ENCODE measurements around the gene ADO. TPM values are rescaled to one million over a fixed set of nuclear protein-coding genes. Genes with fewer than 3 reads are reported as not detected.

ADO gene
- total and polyA plus RNA-seq, 9 of the 15 experiments (the other 6 are each of a cell fraction or from before 2014, with no cell fraction given) = 3.0 to 20.0 (median 16.1) TPM

- TF ChIP-seq, protein P1, sequence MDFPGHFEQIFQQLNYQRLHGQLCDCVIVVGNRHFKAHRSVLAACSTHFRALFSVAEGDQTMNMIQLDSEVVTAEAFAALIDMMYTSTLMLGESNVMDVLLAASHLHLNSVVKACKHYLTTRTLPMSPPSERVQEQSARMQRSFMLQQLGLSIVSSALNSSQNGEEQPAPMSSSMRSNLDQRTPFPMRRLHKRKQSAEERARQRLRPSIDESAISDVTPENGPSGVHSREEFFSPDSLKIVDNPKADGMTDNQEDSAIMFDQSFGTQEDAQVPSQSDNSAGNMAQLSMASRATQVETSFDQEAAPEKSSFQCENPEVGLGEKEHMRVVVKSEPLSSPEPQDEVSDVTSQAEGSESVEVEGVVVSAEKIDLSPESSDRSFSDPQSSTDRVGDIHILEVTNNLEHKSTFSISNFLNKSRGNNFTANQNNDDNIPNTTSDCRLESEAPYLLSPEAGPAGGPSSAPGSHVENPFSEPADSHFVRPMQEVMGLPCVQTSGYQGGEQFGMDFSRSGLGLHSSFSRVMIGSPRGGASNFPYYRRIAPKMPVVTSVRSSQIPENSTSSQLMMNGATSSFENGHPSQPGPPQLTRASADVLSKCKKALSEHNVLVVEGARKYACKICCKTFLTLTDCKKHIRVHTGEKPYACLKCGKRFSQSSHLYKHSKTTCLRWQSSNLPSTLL (IDR thresholded peaks at IDR 0.05) = no peak
- TF ChIP-seq, protein P2, sequence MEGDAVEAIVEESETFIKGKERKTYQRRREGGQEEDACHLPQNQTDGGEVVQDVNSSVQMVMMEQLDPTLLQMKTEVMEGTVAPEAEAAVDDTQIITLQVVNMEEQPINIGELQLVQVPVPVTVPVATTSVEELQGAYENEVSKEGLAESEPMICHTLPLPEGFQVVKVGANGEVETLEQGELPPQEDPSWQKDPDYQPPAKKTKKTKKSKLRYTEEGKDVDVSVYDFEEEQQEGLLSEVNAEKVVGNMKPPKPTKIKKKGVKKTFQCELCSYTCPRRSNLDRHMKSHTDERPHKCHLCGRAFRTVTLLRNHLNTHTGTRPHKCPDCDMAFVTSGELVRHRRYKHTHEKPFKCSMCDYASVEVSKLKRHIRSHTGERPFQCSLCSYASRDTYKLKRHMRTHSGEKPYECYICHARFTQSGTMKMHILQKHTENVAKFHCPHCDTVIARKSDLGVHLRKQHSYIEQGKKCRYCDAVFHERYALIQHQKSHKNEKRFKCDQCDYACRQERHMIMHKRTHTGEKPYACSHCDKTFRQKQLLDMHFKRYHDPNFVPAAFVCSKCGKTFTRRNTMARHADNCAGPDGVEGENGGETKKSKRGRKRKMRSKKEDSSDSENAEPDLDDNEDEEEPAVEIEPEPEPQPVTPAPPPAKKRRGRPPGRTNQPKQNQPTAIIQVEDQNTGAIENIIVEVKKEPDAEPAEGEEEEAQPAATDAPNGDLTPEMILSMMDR (IDR thresholded peaks at IDR 0.05 in 2 of 3, conservative IDR thresholded peaks at IDR 0.05 in 1 of 3; ENCODE audit: insufficient read depth in 2 of 3, low read depth in 1 of 3, low read length in 3 of 3) = no peak
- TF ChIP-seq, protein P3, sequence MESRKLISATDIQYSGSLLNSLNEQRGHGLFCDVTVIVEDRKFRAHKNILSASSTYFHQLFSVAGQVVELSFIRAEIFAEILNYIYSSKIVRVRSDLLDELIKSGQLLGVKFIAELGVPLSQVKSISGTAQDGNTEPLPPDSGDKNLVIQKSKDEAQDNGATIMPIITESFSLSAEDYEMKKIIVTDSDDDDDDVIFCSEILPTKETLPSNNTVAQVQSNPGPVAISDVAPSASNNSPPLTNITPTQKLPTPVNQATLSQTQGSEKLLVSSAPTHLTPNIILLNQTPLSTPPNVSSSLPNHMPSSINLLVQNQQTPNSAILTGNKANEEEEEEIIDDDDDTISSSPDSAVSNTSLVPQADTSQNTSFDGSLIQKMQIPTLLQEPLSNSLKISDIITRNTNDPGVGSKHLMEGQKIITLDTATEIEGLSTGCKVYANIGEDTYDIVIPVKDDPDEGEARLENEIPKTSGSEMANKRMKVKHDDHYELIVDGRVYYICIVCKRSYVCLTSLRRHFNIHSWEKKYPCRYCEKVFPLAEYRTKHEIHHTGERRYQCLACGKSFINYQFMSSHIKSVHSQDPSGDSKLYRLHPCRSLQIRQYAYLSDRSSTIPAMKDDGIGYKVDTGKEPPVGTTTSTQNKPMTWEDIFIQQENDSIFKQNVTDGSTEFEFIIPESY (CRISPR knock-in tag; IDR thresholded peaks at IDR 0.05) = no peak
- TF ChIP-seq POLR2G (IDR thresholded peaks at IDR 0.05; ENCODE audit: low read depth, low read length) (no peak), NCOA2 (IDR thresholded peaks at IDR 0.05; ENCODE audit: partially characterized antibody in 2 of 2) (no peak), PHF20 (IDR thresholded peaks at IDR 0.05; ENCODE audit: partially characterized antibody) (no peak), ETV1 (tag; conservative IDR thresholded peaks at IDR 0.05; ENCODE audit: low read depth) (no peak), ZNF212 (CRISPR knock-in tag; IDR thresholded peaks at IDR 0.05) (no peak), HDGF (IDR thresholded peaks at IDR 0.05) (no peak)
Measured at GRCh38 chr10:62831346-62831745, 26.8 kb downstream of the ADO start (continued).

Data from K562 (cell line).